GM12878 (cell line): Measurements from ENCODE around the gene UBE2E3. TPM values are rescaled to one million over a fixed set of nuclear protein-coding genes. Genes with fewer than 3 reads are reported as not detected.

ENCODE experiments used
- ATAC-seq: fragments of 200-7000 bp; cut with Tn5 transposase; 3 replicates; pipeline ENCODE4 v1.9.1; 2020; ENCODE audit warnings: mild to moderate bottlenecking, moderate library complexity
- BruUV-seq: library from RNA; stranded (reverse); fragments of 400-500 nt; replicated peaks from 2 replicates; lab custom pipeline; 2021; lab: Mats Ljungman, UMichigan
- CTCF ChIA-PET: fragments of 300-600 bp; sonication (Branson Sonifier 250); formaldehyde crosslinking; extraction: SDS; loops from one replicate; lab custom pipeline; 2021; ENCODE audit warnings: inconsistent platforms; lab: Yijun Ruan, JAX
- POLR2A ChIA-PET: fragments of 350-600 bp; formaldehyde crosslinking; extraction: SDS; loops from one replicate; lab custom pipeline; 2021; ENCODE audit warnings: inconsistent platforms; lab: Charles Lee
- RAD21 ChIA-PET: fragments of 300-600 bp; sonication (Branson Sonifier 250); formaldehyde crosslinking; loops from one replicate; lab custom pipeline; 2023; ENCODE audit warnings: antibody characterized with exemption; ENCODE audit not compliant: unreplicated experiment; lab: Charles Lee
- SMC1A ChIA-PET: fragments of 300-600 bp; sonication (Branson Sonifier 250); formaldehyde crosslinking; loops from one replicate; lab custom pipeline; 2023; ENCODE audit not compliant: unreplicated experiment, uncharacterized antibody; lab: Charles Lee
- DNase-seq: peaks from one replicate; pipeline ENCODE4 v3.0.0-alpha.2; 2011; ENCODE audit warnings: low read depth, low spot score
- FAIRE-seq: peaks from 3 replicates; lab custom pipeline; 2011; peaks lifted over from hg19 to GRCh38; lab: Jason Lieb, UNC
- H2AFZ ChIP-seq: 2 replicates; pipeline ENCODE4 v1.6.0; 2011; ENCODE audit warnings: low read depth, low read length, control low read depth; ENCODE audit not compliant: control insufficient read depth
- H3K27ac ChIP-seq: 2 replicates; pipeline ENCODE4 v1.5.1; 2011; ENCODE audit warnings: control low read depth; ENCODE audit not compliant: control insufficient read depth, insufficient read depth
- H3K27me3 ChIP-seq, 2 experiments: replicated peaks in 1 of 2; 2 replicates each; pipeline versions ENCODE4 v1.6.0 to v1.6.1; 2011; ENCODE audit warnings: low read length in 1 of 2; ENCODE audit not compliant: control insufficient read depth in 2 of 2, insufficient read depth in 2 of 2
- H3K36me3 ChIP-seq, 2 experiments: 2 replicates each; pipeline ENCODE4 v1.5.1; 2011; ENCODE audit warnings: low read length in 1 of 2; ENCODE audit not compliant: control insufficient read depth in 2 of 2, insufficient read depth in 2 of 2
- H3K4me1 ChIP-seq: 2 replicates; pipeline ENCODE4 v1.6.1; 2011; ENCODE audit warnings: mild to moderate bottlenecking, low read length, moderate library complexity, mixed read lengths; ENCODE audit not compliant: control insufficient read depth, insufficient read depth
- H3K4me2 ChIP-seq: 2 replicates; pipeline ENCODE4 v1.6.0; 2011; ENCODE audit warnings: control low read depth; ENCODE audit not compliant: control insufficient read depth, insufficient read depth
- H3K4me3 ChIP-seq: fragments of 200-600 bp; sonication (generic); 2 replicates; pipeline ENCODE4 v1.5.1; 2016
- H3K79me2 ChIP-seq: 2 replicates; pipeline ENCODE4 v1.6.0; 2011; ENCODE audit warnings: low read length; ENCODE audit not compliant: control insufficient read depth, insufficient read depth
- H3K9ac ChIP-seq: 2 replicates; pipeline ENCODE4 v1.8.0; 2011; ENCODE audit warnings: low read length, control low read depth, mixed read lengths; ENCODE audit not compliant: control insufficient read depth, insufficient read depth
- H3K9me3 ChIP-seq: replicated peaks from 3 replicates; pipeline ENCODE4 v1.5.1; 2011; ENCODE audit warnings: mild to moderate bottlenecking, low read length; ENCODE audit not compliant: control insufficient read depth, insufficient read depth
- H4K20me1 ChIP-seq: 2 replicates; pipeline ENCODE4 v1.6.0; 2011; ENCODE audit not compliant: control insufficient read depth, insufficient read depth
- BCLAF1 ChIP-seq: fragments of 450-650 bp; IDR thresholded peaks from 2 replicates; pipeline ENCODE4 v1.6.1; 2017; ENCODE audit warnings: antibody characterized with exemption, mild to moderate bottlenecking, moderate library complexity
- CBFB ChIP-seq: IDR thresholded peaks from 2 replicates; pipeline ENCODE4 v1.6.1; 2016; ENCODE audit warnings: antibody characterized with exemption, low read depth
- HDAC2 ChIP-seq: fragments of 200-600 bp; sonication (generic); IDR thresholded peaks from 2 replicates; pipeline ENCODE4 v1.6.1; 2017
- HDAC6 ChIP-seq: fragments of 200-600 bp; sonication (generic); IDR thresholded peaks from one replicate; pipeline ENCODE4 v1.8.0; 2017; ENCODE audit warnings: antibody characterized with exemption; ENCODE audit not compliant: unreplicated experiment
- HDGF ChIP-seq: fragments of 450-650 bp; IDR thresholded peaks from 2 replicates; pipeline ENCODE4 v1.6.1; 2016; ENCODE audit warnings: antibody characterized with exemption
- MAX ChIP-seq: IDR thresholded peaks from 2 replicates; pipeline ENCODE4 v1.6.1; 2012; ENCODE audit warnings: low read depth, low read length, improper control_type of control experiment
- MEF2B ChIP-seq: fragments of 450-650 bp; IDR thresholded peaks from 2 replicates; pipeline ENCODE4 v1.6.1; 2018; ENCODE audit warnings: mild to moderate bottlenecking, moderate library complexity; ENCODE audit not compliant: partially characterized antibody, poor library complexity, severe bottlenecking
- MXI1 ChIP-seq: fragments of 150-350 bp; IDR thresholded peaks from 2 replicates; pipeline ENCODE4 v1.6.1; 2011; ENCODE audit warnings: low read depth, mild to moderate bottlenecking, inconsistent platforms, low read length, improper control_type of control experiment
- MYB ChIP-seq: fragments of 150-350 bp; IDR thresholded peaks from 2 replicates; pipeline ENCODE4 v1.6.1; 2014; ENCODE audit warnings: mild to moderate bottlenecking, low read depth, low read length, borderline replicate concordance
- NR2C1 ChIP-seq: fragments of 450-650 bp; IDR thresholded peaks from 2 replicates; pipeline ENCODE4 v1.6.1; 2017; ENCODE audit warnings: antibody characterized with exemption, mild to moderate bottlenecking, moderate library complexity
- POLR2A ChIP-seq: IDR thresholded peaks from 2 replicates; pipeline ENCODE4 v1.6.1; 2011; ENCODE audit warnings: low read depth, mild to moderate bottlenecking, low read length
- SIN3A ChIP-seq: IDR thresholded peaks from 2 replicates; pipeline ENCODE4 v1.6.1; 2012; ENCODE audit warnings: low read depth, low read length, improper control_type of control experiment
- SMC3 ChIP-seq: IDR thresholded peaks from 2 replicates; pipeline ENCODE4 v1.6.1; 2011; ENCODE audit warnings: low read length, improper control_type of control experiment, borderline replicate concordance
- SRF ChIP-seq, 2 experiments: IDR thresholded peaks; 2 replicates each; pipeline ENCODE4 v1.6.1; 2011; ENCODE audit warnings: low read depth in 2 of 2, low read length in 2 of 2, mild to moderate bottlenecking in 1 of 2, moderate library complexity in 1 of 2
- USF2 ChIP-seq: IDR thresholded peaks from 2 replicates; pipeline ENCODE4 v1.6.1; 2011; ENCODE audit warnings: low read depth, low read length, improper control_type of control experiment, borderline replicate concordance
- WGBS: methylation state at CpG from one replicate; pipeline ENCODE4 v1.1.6; 2016; ENCODE audit warnings: low lambda C conversion rate; ENCODE audit not compliant: insufficient replicate concordance, insufficient coverage; ENCODE audit errors: missing lambda C conversion rate; 5-methylcytosine and 5-hydroxymethylcytosine counted together
- in situ Hi-C: fragments of 300-500 bp; cut with MboI; formaldehyde crosslinking; loops from 9 replicates; pipeline ENCODE4 v1.14.3; 2018; ENCODE audit warnings: mixed read lengths
- intact Hi-C: fragments of 100-400 bp; cut with micrococcal nuclease; formaldehyde crosslinking; loops from one replicate; pipeline ENCODE4 v1.14.2; 2022; ENCODE audit not compliant: unreplicated experiment
- polyA plus RNA-seq, 11 experiments: library from polyadenylated mRNA; depleted of rRNA in 4 of 11; unstranded in 6 of 11; stranded (reverse) in 5 of 11; fragments of >200 nt; fragmentation: Nextera tagmentation in 4 of 11; fragmentation: Illumina TruSeq in 1 of 11; extraction: Ambion mirVana in 4 of 11; extraction: Trizol in 1 of 11; gene quantifications; 1 replicate in 1 of 11; 2 replicates in 10 of 11; pipeline versions ENCODE4 v1.2.1 to v1.2.3, GENCODE V29; 2011 to 2016; ENCODE audit warnings: inconsistent platforms in 2 of 11, missing spikeins in 2 of 11, low read depth in 1 of 11
- total RNA-seq, 4 experiments: library from RNA; depleted of rRNA in 3 of 4; stranded (reverse); fragments of >200 nt in 3 of 4; fragmentation: Illumina TruSeq in 1 of 4; extraction: Trizol in 1 of 4; gene quantifications; 2 replicates each; pipeline versions ENCODE4 v1.2.1 to v1.2.3, GENCODE V29; 2013 to 2021

The UBE2E3 gene
- total and polyA plus RNA-seq, 10 of the 15 experiments (the other 5 are each of a cell fraction or from before 2014, with no cell fraction given), result 14.9 to 50.0 (median 26.2) TPM

- no peak overlapping the region for H2AFZ ChIP-seq
- no peak overlapping the region for H3K9ac ChIP-seq
- BruUV-seq, result no TSS peak
- in situ Hi-C loops (no loop called here), intact Hi-C loops (no loop called here)
- no peaks in the 10 kb centered on the region for H3K27me3 ChIP-seq
- no peak overlapping the region for H3K4me2 ChIP-seq
- ChIA-PET CTCF (interaction anchor here (0.5 to 2.0 kb wide), 11 partner anchors 9 to 899 kb away, joined by 3 to 7 read pairs (median 3); no protein-coding TSS in a partner anchor), RAD21 (interaction anchor here (2.0 kb wide), 1 partner anchor 13 kb away, joined by 5 read pairs; no protein-coding TSS in a partner anchor), SMC1A (interaction anchor here (0.9 to 2.0 kb wide), 5 partner anchors 9 to 25 kb away, joined by 3 to 12 read pairs (median 4); partner anchors contain the start of gene UBE2E3), POLR2A (no interaction called here)
- no peaks in the 10 kb centered on the region for H3K36me3 ChIP-seq
- no peak for ATAC-seq
- no peak overlapping the region for H3K4me3 ChIP-seq
- TF ChIP-seq SRF (IDR thresholded peaks at IDR 0.05; ENCODE audit: low read depth in 2 of 2, low read length in 2 of 2) (no peak), POLR2A (no peak), MYB (no peak), SMC3 (no peak), CBFB (no peak), SIN3A (no peak), BCLAF1 (no peak), MEF2B (no peak), NR2C1 (no peak), MXI1 (no peak), HDAC2 (no peak), MAX (no peak), HDAC6 (no peak), USF2 (no peak), HDGF (no peak)
- TF ChIP-seq, all 136 proteins: peak for 0
- Histone ChIP-seq H3K79me2 (no peaks in the 10 kb centered on the region), H3K4me1 (no peaks in the 10 kb centered on the region), H3K27ac (no peak overlapping the region), H3K9me3 (no peaks in the 10 kb centered on the region), H4K20me1 (no peaks in the 10 kb centered on the region)
- 88% methylated on average over 1 of the region's 1 CpG for WGBS
- no peak for FAIRE-seq
- no peak for DNase-seq
Observed at GRCh38 chr2:181005809-181006208, 25.4 kb downstream of the UBE2E3 start.
